SK-N-SH treated with all-trans-retinoic acid at 6 μM for 48 hours (cell line): ENCODE measurements around the gene DDX41.

Experiments
- ARNTL ChIP-seq: fragments of 450-650 bp; formaldehyde crosslinking; IDR thresholded peaks from 2 replicates; pipeline ENCODE4 v1.5.0; 2020; ENCODE audit warnings: low read depth, mild to moderate bottlenecking, moderate library complexity, borderline replicate concordance
- ZFP30 ChIP-seq: fragments of 450-650 bp; formaldehyde crosslinking; IDR thresholded peaks from 2 replicates; pipeline ENCODE4 v1.5.0; 2022; ENCODE audit warnings: mild to moderate bottlenecking, moderate library complexity
- ZNF565 ChIP-seq: fragments of 450-650 bp; formaldehyde crosslinking; conservative IDR thresholded peaks from 2 replicates; pipeline ENCODE4 v1.5.0; 2020; ENCODE audit warnings: low read depth, mild to moderate bottlenecking, moderate library complexity

DNA sequence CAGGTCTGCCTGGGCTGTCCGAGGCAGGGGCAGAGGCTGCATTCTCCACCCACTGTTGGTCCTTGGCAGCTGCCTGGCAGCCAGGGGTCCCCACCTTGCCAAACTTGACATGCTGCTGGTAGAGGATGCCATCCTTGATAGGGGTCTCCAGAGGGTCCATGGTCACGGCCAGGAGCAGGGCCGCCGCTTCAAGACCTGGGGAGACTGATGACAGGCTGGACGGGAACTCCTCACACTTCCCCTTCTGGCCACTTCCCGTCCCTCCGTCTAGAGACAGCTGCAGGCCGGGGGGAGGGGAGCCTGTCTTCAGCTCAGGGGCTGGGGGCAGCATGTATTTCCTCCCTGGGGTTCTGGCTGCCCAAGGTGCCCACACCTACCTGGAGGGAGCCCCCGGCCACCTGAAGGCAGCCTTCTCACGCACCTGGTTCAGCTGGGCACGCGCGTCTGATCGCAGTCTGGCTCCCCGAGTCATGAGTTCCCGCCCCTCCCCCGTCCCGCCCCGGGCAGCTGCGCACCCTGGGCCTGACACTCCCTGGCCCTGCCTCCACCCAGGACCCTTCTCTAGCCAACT lies 7.3 kb downstream of the DDX41 start, which contains the start of gene DOK3:
- TF ChIP-seq ZFP30 (CRISPR knock-in tag) (no peak), ZNF565 (CRISPR knock-in tag) (no peak), ARNTL (CRISPR knock-in tag) (no peak)
